H9 (cell line): ENCODE results near the gene TMEM121. TPM values are rescaled to one million over a fixed set of nuclear protein-coding genes. Genes with fewer than 3 reads are reported as not detected.
"Not testable (repeated sequence)": the region's sequence is repeated elsewhere in the genome, so short reads cannot be mapped to it uniquely, and the experiment has no call there.

ENCODE experiments used
- DNase-seq: peaks from one replicate; pipeline ENCODE4 v3.0.0-alpha.2; 2017
- H2AFZ ChIP-seq: one replicate; pipeline ENCODE4 v1.6.1; 2013; ENCODE audit warnings: mild to moderate bottlenecking, low read length, control low read depth, moderate library complexity
- H2AK5ac ChIP-seq: 2 replicates; pipeline ENCODE4 v1.6.1; 2013; ENCODE audit warnings: low read length, control low read depth, mixed read lengths; ENCODE audit not compliant: insufficient read length
- H2BK120ac ChIP-seq: one replicate; pipeline ENCODE4 v1.6.1; 2013; ENCODE audit warnings: low read depth, mild to moderate bottlenecking, low read length, control low read depth, inconsistent platforms; ENCODE audit not compliant: poor library complexity, severe bottlenecking
- H2BK12ac ChIP-seq: 2 replicates; pipeline ENCODE4 v1.6.1; 2013; ENCODE audit warnings: low read length, control low read depth, mixed read lengths, low read depth; ENCODE audit not compliant: insufficient read length
- H2BK15ac ChIP-seq: 2 replicates; pipeline ENCODE4 v1.6.1; 2013; ENCODE audit warnings: low read depth, low read length, control low read depth
- H2BK20ac ChIP-seq: one replicate; pipeline ENCODE4 v1.6.1; 2013; ENCODE audit warnings: low read depth, mild to moderate bottlenecking, low read length, control low read depth, inconsistent platforms; ENCODE audit not compliant: poor library complexity, severe bottlenecking
- H2BK5ac ChIP-seq: 2 replicates; pipeline ENCODE4 v1.6.1; 2013; ENCODE audit warnings: low read length, control low read depth, mixed read lengths; ENCODE audit not compliant: insufficient read length
- H3K14ac ChIP-seq: 2 replicates; pipeline ENCODE4 v1.6.1; 2013; ENCODE audit warnings: low read length, control low read depth; ENCODE audit not compliant: insufficient read depth
- H3K18ac ChIP-seq: 2 replicates; pipeline ENCODE4 v1.6.1; 2013; ENCODE audit warnings: low read depth, mild to moderate bottlenecking, mixed read lengths, low read length, control low read depth; ENCODE audit not compliant: insufficient read length
- H3K23ac ChIP-seq: 2 replicates; pipeline ENCODE4 v1.6.1; 2013; ENCODE audit warnings: low read length, control low read depth, mixed read lengths, low read depth; ENCODE audit not compliant: insufficient read length
- H3K23me2 ChIP-seq: 2 replicates; pipeline ENCODE4 v1.6.1; 2013; ENCODE audit warnings: low read depth, mild to moderate bottlenecking, mixed read lengths, low read length, control low read depth; ENCODE audit not compliant: insufficient read length, poor library complexity, severe bottlenecking
- H3K27ac ChIP-seq: 2 replicates; pipeline ENCODE4 v1.5.1; 2013; ENCODE audit warnings: low read length, control low read depth, mixed read lengths, low read depth; ENCODE audit not compliant: insufficient read length
- H3K27me3 ChIP-seq: 2 replicates; pipeline ENCODE4 v1.6.1; 2013; ENCODE audit warnings: low read length, control low read depth, inconsistent platforms; ENCODE audit not compliant: insufficient read depth
- H3K4ac ChIP-seq: 2 replicates; pipeline ENCODE4 v1.6.1; 2013; ENCODE audit warnings: low read depth, mild to moderate bottlenecking, control low read depth, inconsistent platforms, low read length, moderate library complexity
- H3K4me1 ChIP-seq: 2 replicates; pipeline ENCODE4 v1.6.1; 2013; ENCODE audit warnings: low read length, control low read depth, inconsistent platforms; ENCODE audit not compliant: insufficient read depth
- H3K4me2 ChIP-seq: 2 replicates; pipeline ENCODE4 v1.6.1; 2013; ENCODE audit warnings: low read length, control low read depth, mixed read lengths; ENCODE audit not compliant: insufficient read length, insufficient read depth
- H3K56ac ChIP-seq: 2 replicates; pipeline ENCODE4 v1.6.1; 2013; ENCODE audit warnings: low read depth, mild to moderate bottlenecking, mixed read lengths, low read length, control low read depth; ENCODE audit not compliant: insufficient read length
- H3K79me1 ChIP-seq: 2 replicates; pipeline ENCODE4 v1.6.1; 2013; ENCODE audit warnings: low read depth, mild to moderate bottlenecking, moderate library complexity, low read length, control low read depth, inconsistent platforms; ENCODE audit not compliant: insufficient read depth, poor library complexity, severe bottlenecking
- H3K79me2 ChIP-seq: 2 replicates; pipeline ENCODE4 v1.6.1; 2013; ENCODE audit warnings: low read length, control low read depth, inconsistent platforms; ENCODE audit not compliant: insufficient read depth
- H3K9ac ChIP-seq: 2 replicates; pipeline ENCODE4 v1.6.1; 2013; ENCODE audit warnings: low read length, control low read depth, mixed read lengths; ENCODE audit not compliant: insufficient read length; ENCODE audit errors: extremely low read depth
- H3K9me3 ChIP-seq: one replicate; pipeline ENCODE4 v1.6.1; 2013; ENCODE audit warnings: low read depth, low read length, inconsistent platforms; ENCODE audit not compliant: control insufficient read depth
- H3T11ph ChIP-seq: one replicate; pipeline ENCODE4 v1.6.1; 2013; ENCODE audit warnings: mild to moderate bottlenecking, low read length, control low read depth, inconsistent platforms
- H4K20me1 ChIP-seq: one replicate; pipeline ENCODE4 v1.6.1; 2013; ENCODE audit not compliant: control insufficient read depth, insufficient read length, insufficient read depth
- H4K5ac ChIP-seq: 2 replicates; pipeline ENCODE4 v1.6.1; 2013; ENCODE audit warnings: low read depth, mild to moderate bottlenecking, mixed read lengths, low read length, control low read depth; ENCODE audit not compliant: insufficient read length
- H4K8ac ChIP-seq: replicated peaks from 2 replicates; pipeline ENCODE4 v1.6.1; 2013; ENCODE audit warnings: low read length, control low read depth, mixed read lengths, low read depth; ENCODE audit not compliant: insufficient read length
- H4K91ac ChIP-seq: 2 replicates; pipeline ENCODE4 v1.6.1; 2013; ENCODE audit warnings: low read depth, mild to moderate bottlenecking, moderate library complexity, mixed read lengths, low read length, control low read depth; ENCODE audit not compliant: insufficient read length
- H3K27ac Mint-ChIP-seq, 3 experiments: 2 replicates in 2 of 3; 3 replicates in 1 of 3; pipeline ENCODE4 v1.8.0; 2020 to 2021; ENCODE audit warnings: mixed read lengths in 3 of 3, mild to moderate bottlenecking in 1 of 3, moderate library complexity in 1 of 3
- H3K27me3 Mint-ChIP-seq: 2 replicates; pipeline ENCODE4 v1.8.0; 2021; ENCODE audit warnings: low read depth, mild to moderate bottlenecking, moderate library complexity, mixed read lengths
- H3K36me3 Mint-ChIP-seq, 3 experiments: 2 replicates in 2 of 3; 3 replicates in 1 of 3; pipeline ENCODE4 v1.8.0; 2020 to 2021; ENCODE audit warnings: low read depth in 3 of 3, mixed read lengths in 3 of 3; ENCODE audit not compliant: insufficient read depth in 1 of 3
- H3K4me1 Mint-ChIP-seq, 2 experiments: 2 replicates each; pipeline ENCODE4 v1.8.0; 2020; ENCODE audit warnings: mixed read lengths in 2 of 2
- H3K4me3 Mint-ChIP-seq, 2 experiments: 2 replicates in 1 of 2; 3 replicates in 1 of 2; pipeline ENCODE4 v1.8.0; 2020 to 2021; ENCODE audit warnings: mild to moderate bottlenecking in 2 of 2, mixed read lengths in 2 of 2, moderate library complexity in 1 of 2
- H3K9me3 Mint-ChIP-seq, 2 experiments: 2 replicates in 1 of 2; 3 replicates in 1 of 2; pipeline ENCODE4 v1.8.0; 2020; ENCODE audit warnings: mild to moderate bottlenecking in 2 of 2, mixed read lengths in 2 of 2, moderate library complexity in 1 of 2
- WGBS: extraction: QIAGEN DNeasy Blood & Tissue Kit; methylation state at CpG from one replicate; pipeline ENCODE4 v1.1.7; 2013; ENCODE audit warnings: missing lambda C conversion rate, low lambda C conversion rate, mixed read lengths; ENCODE audit not compliant: insufficient read length; ENCODE audit errors: extremely low coverage; 5-methylcytosine and 5-hydroxymethylcytosine counted together
- total RNA-seq: library from RNA; stranded (reverse); gene quantifications from 2 replicates; pipeline ENCODE4 v1.2.1, GENCODE V29; 2021

Gene TMEM121
- total RNA-seq, 1 experiment from 2014 or later, result 2.6 TPM

GRCh38 chr14:105546410-105546809, 20.0 kb downstream of the TMEM121 start:
- not testable (repeated sequence) for H2AK5ac ChIP-seq, DNase-seq
- no CpG with 5 or more reads among the region's 20 CpGs for WGBS

GRCh38 chr14:105547072-105547471, 20.7 kb downstream of the TMEM121 start:
- H2BK12ac ChIP-seq, H3K4me1 ChIP-seq, H3K79me2 ChIP-seq, H3K4me3 Mint-ChIP-seq, H3K56ac ChIP-seq, H4K5ac ChIP-seq, H4K20me1 ChIP-seq, H3K27me3 Mint-ChIP-seq, H3K4me1 Mint-ChIP-seq, H2BK5ac ChIP-seq, H4K8ac ChIP-seq, H3K79me1 ChIP-seq, H4K91ac ChIP-seq, H3K23me2 ChIP-seq, H3K14ac ChIP-seq, H3K27me3 ChIP-seq, H3K23ac ChIP-seq, H3K4me2 ChIP-seq, H2BK20ac ChIP-seq, H3K18ac ChIP-seq, DNase-seq, H3K27ac ChIP-seq, H2BK120ac ChIP-seq, H3K9ac ChIP-seq, H3K4ac ChIP-seq, H2AFZ ChIP-seq, H3T11ph ChIP-seq, H2BK15ac ChIP-seq, H2AK5ac ChIP-seq, H3K27ac Mint-ChIP-seq: not testable (repeated sequence)
- no CpG with 5 or more reads among the region's 24 CpGs for WGBS
- peaks cover 38% of the 10 kb centered on the region for H3K9me3 ChIP-seq
- Mint-ChIP-seq H3K36me3 (peaks cover 8 to 20% (median 8%) of the 10 kb centered on the region in 3 experiments; a peak in 5 of 7 replicates), H3K9me3 (peaks cover 63 to 72% of the 10 kb centered on the region in 2 experiments)

More at GRCh38 chr14:105546410-105546809, 20.0 kb downstream of the TMEM121 start:
- not testable (repeated sequence) for H3K23ac ChIP-seq, H2BK5ac ChIP-seq, H2AFZ ChIP-seq, H4K20me1 ChIP-seq, H2BK120ac ChIP-seq, H3K18ac ChIP-seq, H3K9ac ChIP-seq, H2BK20ac ChIP-seq, H3K56ac ChIP-seq, H2BK15ac ChIP-seq, H3K79me2 ChIP-seq, H4K91ac ChIP-seq, H3K27me3 ChIP-seq, H3K4ac ChIP-seq, H3K4me1 ChIP-seq, H2BK12ac ChIP-seq, H3K79me1 ChIP-seq, H3K14ac ChIP-seq, H3T11ph ChIP-seq, H4K5ac ChIP-seq, H4K8ac ChIP-seq, H3K27ac ChIP-seq, H3K4me1 Mint-ChIP-seq, H3K23me2 ChIP-seq, H3K4me2 ChIP-seq, H3K27ac Mint-ChIP-seq, H3K4me3 Mint-ChIP-seq, H3K27me3 Mint-ChIP-seq
- H3K36me3 Mint-ChIP-seq, result peaks cover 8 to 26% (median 8%) of the 10 kb centered on the region in 3 experiments; a peak in 5 of 7 replicates
- peaks cover 45% of the 10 kb centered on the region for H3K9me3 ChIP-seq
- peaks cover 65 to 73% of the 10 kb centered on the region in 2 experiments for H3K9me3 Mint-ChIP-seq
